GM12801 (cell line): Measurements from ENCODE around the gene KCNH3.
"Not testable (repeated sequence)": the region's sequence is repeated elsewhere in the genome, so short reads cannot be mapped to it uniquely, and the experiment has no call there.

ENCODE experiments used
- TF ChIP-seq, protein P1 (sequence below): IDR thresholded peaks from one replicate; pipeline ENCODE4 v1.5.1; 2011; ENCODE audit warnings: control low read depth; ENCODE audit not compliant: insufficient read length; ENCODE audit errors: extremely low read depth

Gene KCNH3

DNA sequence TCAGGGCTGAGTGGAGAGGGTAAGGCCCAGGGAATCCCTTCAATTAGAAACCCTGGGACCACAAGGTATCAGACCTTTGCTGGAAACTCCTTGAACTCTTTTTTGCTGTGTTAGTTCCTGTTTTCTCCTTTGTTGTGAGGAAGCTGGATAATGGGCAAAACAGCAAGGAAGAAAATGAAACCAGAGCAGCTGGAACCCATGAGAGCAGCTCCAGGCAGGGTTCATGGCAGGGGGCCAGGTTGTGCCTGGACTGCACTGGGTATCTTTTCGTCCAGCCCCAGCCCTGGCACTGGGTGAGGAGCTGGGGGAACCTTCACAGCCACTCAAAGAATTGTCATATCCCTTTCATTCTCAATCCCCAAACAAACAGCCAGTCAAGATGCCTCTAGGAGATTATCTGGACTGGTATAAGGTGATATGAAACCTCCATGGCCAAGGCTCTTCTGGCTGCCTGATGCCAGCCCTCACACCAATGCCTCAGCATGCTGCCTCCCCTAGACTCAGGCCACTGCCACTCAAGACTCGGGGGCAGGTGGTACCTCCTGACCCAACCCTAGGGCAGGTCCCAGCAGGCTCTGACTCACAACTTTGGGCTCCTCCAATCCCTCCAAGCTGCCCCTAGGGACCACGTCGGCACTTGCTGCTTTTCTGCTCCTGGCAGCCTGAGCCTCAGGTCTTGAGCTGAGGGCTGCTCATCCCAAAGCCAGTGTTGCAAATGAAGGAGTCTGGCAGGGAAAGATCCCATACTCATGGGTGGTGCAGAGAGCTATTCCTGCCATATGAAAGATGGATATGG, 50.1 kb downstream of the KCNH3 start:
- TF ChIP-seq, protein P1, sequence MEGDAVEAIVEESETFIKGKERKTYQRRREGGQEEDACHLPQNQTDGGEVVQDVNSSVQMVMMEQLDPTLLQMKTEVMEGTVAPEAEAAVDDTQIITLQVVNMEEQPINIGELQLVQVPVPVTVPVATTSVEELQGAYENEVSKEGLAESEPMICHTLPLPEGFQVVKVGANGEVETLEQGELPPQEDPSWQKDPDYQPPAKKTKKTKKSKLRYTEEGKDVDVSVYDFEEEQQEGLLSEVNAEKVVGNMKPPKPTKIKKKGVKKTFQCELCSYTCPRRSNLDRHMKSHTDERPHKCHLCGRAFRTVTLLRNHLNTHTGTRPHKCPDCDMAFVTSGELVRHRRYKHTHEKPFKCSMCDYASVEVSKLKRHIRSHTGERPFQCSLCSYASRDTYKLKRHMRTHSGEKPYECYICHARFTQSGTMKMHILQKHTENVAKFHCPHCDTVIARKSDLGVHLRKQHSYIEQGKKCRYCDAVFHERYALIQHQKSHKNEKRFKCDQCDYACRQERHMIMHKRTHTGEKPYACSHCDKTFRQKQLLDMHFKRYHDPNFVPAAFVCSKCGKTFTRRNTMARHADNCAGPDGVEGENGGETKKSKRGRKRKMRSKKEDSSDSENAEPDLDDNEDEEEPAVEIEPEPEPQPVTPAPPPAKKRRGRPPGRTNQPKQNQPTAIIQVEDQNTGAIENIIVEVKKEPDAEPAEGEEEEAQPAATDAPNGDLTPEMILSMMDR, result no peak

DNA sequence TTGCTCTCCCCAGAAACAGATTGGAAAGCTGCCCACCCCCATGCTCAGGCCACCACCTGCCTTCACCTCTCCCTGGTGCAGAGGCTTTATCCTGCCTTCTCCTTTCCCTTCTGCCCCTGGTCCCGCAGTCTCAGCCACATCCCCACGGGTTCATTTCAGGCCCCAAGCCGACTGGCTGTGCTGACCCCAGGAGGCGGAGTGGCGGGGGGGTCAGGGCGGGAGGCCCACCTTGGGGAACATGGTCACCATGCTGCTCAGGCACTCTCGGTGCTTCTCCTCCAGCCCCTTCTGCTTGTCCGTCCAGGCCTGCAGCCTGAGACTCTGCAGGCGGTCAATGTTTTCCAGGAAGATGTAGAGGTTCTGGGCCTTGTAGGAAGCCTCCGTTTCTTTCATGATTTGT, 59.7 kb downstream of the KCNH3 start:
- TF ChIP-seq, protein P1, result no peak

DNA sequence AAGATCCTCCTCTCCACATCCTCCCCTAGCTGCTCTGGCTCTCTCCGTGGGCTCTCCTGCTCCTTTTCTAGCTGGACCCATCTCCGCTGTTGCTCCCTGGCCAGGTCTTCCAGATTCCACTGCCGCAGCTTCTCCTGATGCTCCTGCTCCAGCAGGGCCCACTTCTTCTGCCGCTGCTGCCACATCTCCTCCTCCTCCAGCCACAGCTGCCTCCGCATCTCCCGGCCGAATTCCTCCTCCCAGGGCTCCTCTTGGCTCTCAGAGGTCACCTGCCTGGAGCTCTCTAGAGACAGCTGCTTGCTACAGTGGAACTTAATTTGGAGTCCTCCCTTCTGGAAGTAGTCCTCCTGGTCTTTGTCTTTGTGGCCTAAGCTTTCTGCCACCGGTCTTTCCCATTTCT, 61.1 kb downstream of the KCNH3 start:
- TF ChIP-seq, protein P1, result no peak

DNA sequence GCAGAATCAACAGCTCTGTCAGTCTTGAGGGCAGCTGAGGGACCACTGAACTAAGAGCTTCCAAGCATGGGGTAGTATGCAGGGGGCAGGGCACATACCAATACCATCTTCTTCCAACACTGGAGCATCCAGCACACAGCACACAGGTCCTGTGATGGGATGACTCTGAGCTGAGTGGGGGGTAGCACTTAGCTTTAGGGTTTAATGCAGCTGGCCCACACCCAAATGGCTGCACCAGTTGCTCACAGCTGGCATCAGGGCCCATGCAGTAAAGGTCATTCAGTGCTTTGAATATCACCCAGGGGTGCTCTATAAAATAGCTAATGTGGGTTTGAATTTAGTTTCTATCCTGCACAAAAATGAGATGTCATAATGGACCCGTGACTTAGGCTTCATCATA, 64.9 kb downstream of the KCNH3 start:
- TF ChIP-seq, protein P1, result no peak

DNA sequence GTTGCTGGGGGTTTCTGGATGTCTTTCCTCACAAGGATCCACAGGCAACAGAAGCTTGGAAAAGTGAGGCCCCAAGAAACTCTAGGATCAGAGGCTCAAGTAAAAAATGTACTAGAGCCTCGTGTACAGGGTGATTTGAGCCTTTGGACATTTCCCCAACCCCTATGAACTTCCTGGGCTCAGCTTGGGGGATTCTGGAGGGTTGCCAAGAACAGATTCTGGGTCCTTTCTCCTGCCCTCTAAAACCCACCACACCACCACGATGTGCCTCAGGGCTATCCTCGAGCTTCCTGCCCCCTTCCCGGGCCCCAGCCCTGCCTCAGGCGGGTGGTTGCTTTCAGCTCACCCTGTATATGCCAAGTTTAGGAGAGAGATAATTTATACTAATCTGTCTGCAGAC, 66.0 kb downstream of the KCNH3 start:
- TF ChIP-seq, protein P1, result no peak

DNA sequence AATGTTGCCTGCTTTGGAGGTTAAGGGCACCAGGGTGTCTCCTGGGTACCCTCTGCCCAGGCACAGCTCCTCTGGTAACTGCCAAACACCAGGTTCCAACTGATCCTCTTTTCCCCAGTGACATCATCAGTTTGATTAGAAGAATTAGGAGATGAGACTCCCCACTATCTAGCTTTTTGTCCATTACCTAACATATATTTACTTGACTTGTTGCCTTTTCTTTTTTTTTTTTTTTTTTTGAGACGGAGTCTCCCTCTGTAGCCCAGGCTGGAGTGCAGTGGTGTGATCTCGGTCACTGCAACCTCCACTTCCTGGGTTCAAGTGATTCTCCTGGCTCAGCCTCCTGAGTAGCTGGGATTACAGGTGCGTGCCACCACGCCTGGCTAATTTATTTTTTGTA, 66.7 kb downstream of the KCNH3 start, which contains the start of gene FAM186B:
Gene FAM186B (minus strand): TSS at position 101 of the 400 bp plus-strand sequence. CDS start 162 bp downstream, outside the sequence.
- TF ChIP-seq, protein P1, result not testable (repeated sequence)
